IMR-90 (cell line): ENCODE measurements around the gene CEBPG. TPM values are rescaled to one million over a fixed set of nuclear protein-coding genes. Genes with fewer than 3 reads are reported as not detected.

Experiments
- ATAC-seq: fragments of 200-7000 bp; cut with Tn5 transposase; 2 replicates; pipeline ENCODE4 v1.9.1; 2020; ENCODE audit warnings: low read depth, mild to moderate bottlenecking, moderate library complexity
- BruUV-seq: library from RNA; stranded (reverse); fragments of 400-500 nt; replicated peaks from 2 replicates; lab custom pipeline; 2021; lab: Mats Ljungman, UMichigan
- CTCF ChIA-PET: fragments of 300-600 bp; formaldehyde crosslinking; extraction: SDS; loops from one replicate; lab custom pipeline; 2021; ENCODE audit warnings: antibody characterized with exemption; lab: Yijun Ruan, JAX
- POLR2A ChIA-PET: fragments of 300-600 bp; sonication (Branson Sonifier 250); formaldehyde crosslinking; loops from one replicate; lab custom pipeline; 2022; ENCODE audit warnings: antibody characterized with exemption; ENCODE audit not compliant: unreplicated experiment; lab: Charles Lee
- DNase-seq: peaks from one replicate; pipeline ENCODE4 v3.0.0; 2013
- H2AFZ ChIP-seq: replicated peaks from 2 replicates; pipeline ENCODE3; 2013; ENCODE audit warnings: low read length, mild to moderate bottlenecking; ENCODE audit not compliant: poor library complexity
- H2AK5ac ChIP-seq: 2 replicates; pipeline ENCODE4 v1.6.1; 2013; ENCODE audit warnings: low read depth, low read length, inconsistent platforms
- H2AK9ac ChIP-seq: replicated peaks from 2 replicates; pipeline ENCODE3; 2013; ENCODE audit warnings: mild to moderate bottlenecking, low read depth, low read length, moderate library complexity; ENCODE audit not compliant: poor library complexity
- H2BK120ac ChIP-seq: 2 replicates; pipeline ENCODE4 v1.6.1; 2013; ENCODE audit warnings: low read depth, low read length, inconsistent platforms
- H2BK15ac ChIP-seq: 3 replicates; pipeline ENCODE4 v1.6.1; 2013; ENCODE audit warnings: low read depth, low read length, inconsistent platforms
- H2BK20ac ChIP-seq: 2 replicates; pipeline ENCODE4 v1.6.1; 2013; ENCODE audit warnings: low read depth, mild to moderate bottlenecking, inconsistent platforms, low read length, moderate library complexity
- H2BK5ac ChIP-seq: 2 replicates; pipeline ENCODE4 v1.6.1; 2013; ENCODE audit warnings: mild to moderate bottlenecking, low read depth, low read length, inconsistent platforms; ENCODE audit not compliant: poor library complexity, severe bottlenecking
- H3K14ac ChIP-seq: replicated peaks from 2 replicates; pipeline ENCODE4 v1.6.1; 2013; ENCODE audit warnings: low read depth, low read length, inconsistent platforms
- H3K18ac ChIP-seq: 2 replicates; pipeline ENCODE4 v1.6.1; 2013; ENCODE audit warnings: low read depth, low read length, control low read depth
- H3K23ac ChIP-seq: 2 replicates; pipeline ENCODE4 v1.6.1; 2013; ENCODE audit warnings: low read depth, low read length, inconsistent platforms
- H3K27ac ChIP-seq: 2 replicates; pipeline ENCODE4 v1.5.1; 2013; ENCODE audit warnings: mild to moderate bottlenecking, control low read depth, low read length; ENCODE audit not compliant: insufficient read depth
- H3K27me3 ChIP-seq: 2 replicates; pipeline ENCODE4 v1.6.1; 2013; ENCODE audit warnings: low read length; ENCODE audit not compliant: control insufficient read depth, insufficient read depth
- H3K36me3 ChIP-seq: 2 replicates; pipeline ENCODE4 v1.6.1; 2013; ENCODE audit warnings: low read length, mixed read lengths; ENCODE audit not compliant: control insufficient read depth, insufficient read depth
- H3K4ac ChIP-seq: 2 replicates; pipeline ENCODE4 v1.6.1; 2013; ENCODE audit warnings: low read depth, low read length, inconsistent platforms
- H3K4me1 ChIP-seq: 2 replicates; pipeline ENCODE4 v1.6.1; 2013; ENCODE audit warnings: low read length, mixed read lengths; ENCODE audit not compliant: control insufficient read depth, insufficient read depth
- H3K4me2 ChIP-seq: 2 replicates; pipeline ENCODE4 v1.6.1; 2013; ENCODE audit warnings: low read depth, mild to moderate bottlenecking, control low read depth, low read length, moderate library complexity
- H3K4me3 ChIP-seq: 2 replicates; pipeline ENCODE4 v1.5.1; 2013; ENCODE audit warnings: low read depth, mild to moderate bottlenecking, control low read depth, low read length, moderate library complexity; ENCODE audit not compliant: insufficient read depth
- H3K56ac ChIP-seq: 2 replicates; pipeline ENCODE4 v1.6.1; 2013; ENCODE audit warnings: low read length, inconsistent platforms; ENCODE audit not compliant: insufficient read depth; ENCODE audit errors: extremely low read depth
- H3K79me1 ChIP-seq, 2 experiments: 2 replicates each; pipeline ENCODE4 v1.6.1; 2013; ENCODE audit warnings: low read length in 2 of 2, inconsistent platforms in 1 of 2, low read depth in 1 of 2
- H3K9ac ChIP-seq: 2 replicates; pipeline ENCODE4 v1.6.1; 2013; ENCODE audit warnings: low read depth, low read length, control low read depth
- H3K9me1 ChIP-seq: 2 replicates; pipeline ENCODE4 v1.6.1; 2013; ENCODE audit warnings: low read length, inconsistent platforms; ENCODE audit not compliant: insufficient read depth
- H3K9me3 ChIP-seq: 2 replicates; pipeline ENCODE4 v1.6.1; 2013; ENCODE audit warnings: low read length; ENCODE audit not compliant: control insufficient read depth, insufficient read depth
- H4K20me1 ChIP-seq: 2 replicates; pipeline ENCODE4 v1.6.1; 2013; ENCODE audit warnings: low read length, inconsistent platforms; ENCODE audit not compliant: insufficient read depth
- H4K5ac ChIP-seq: 2 replicates; pipeline ENCODE4 v1.6.1; 2013; ENCODE audit warnings: mild to moderate bottlenecking, low read depth, low read length, control low read depth
- H4K8ac ChIP-seq, 2 experiments: 2 replicates each; pipeline ENCODE4 v1.6.1; 2013; ENCODE audit warnings: low read depth in 2 of 2, low read length in 2 of 2, control low read depth in 1 of 2, inconsistent platforms in 1 of 2
- H4K91ac ChIP-seq: 2 replicates; pipeline ENCODE4 v1.6.1; 2013; ENCODE audit warnings: low read depth, low read length, inconsistent platforms; ENCODE audit not compliant: insufficient read depth
- CEBPB ChIP-seq: IDR thresholded peaks from 2 replicates; pipeline ENCODE4 v1.6.1; 2012; ENCODE audit warnings: low read depth, low read length, improper control_type of control experiment
- CHD1 ChIP-seq: IDR thresholded peaks from 2 replicates; pipeline ENCODE4 v1.6.1; 2012; ENCODE audit warnings: low read depth, low read length, improper control_type of control experiment
- CTCF ChIP-seq: conservative IDR thresholded peaks from 2 replicates; pipeline ENCODE4 v1.5.1; 2012; ENCODE audit warnings: mild to moderate bottlenecking, low read depth, low read length, improper control_type of control experiment
- ELK1 ChIP-seq: fragments of 150-350 bp; IDR thresholded peaks from 2 replicates; pipeline ENCODE4 v1.6.1; 2016; ENCODE audit warnings: low read depth, mild to moderate bottlenecking, low read length, moderate library complexity, borderline replicate concordance
- FOS ChIP-seq: fragments of 150-350 bp; IDR thresholded peaks from 2 replicates; pipeline ENCODE4 v1.6.1; 2016; ENCODE audit warnings: low read depth, low read length
- MAFK ChIP-seq: IDR thresholded peaks from 2 replicates; pipeline ENCODE4 v1.6.1; 2012; ENCODE audit warnings: low read depth, low read length, improper control_type of control experiment
- MXI1 ChIP-seq: IDR thresholded peaks from 2 replicates; pipeline ENCODE4 v1.6.1; 2012; ENCODE audit warnings: low read depth, mild to moderate bottlenecking, low read length, moderate library complexity, borderline replicate concordance
- POLR2A ChIP-seq: IDR thresholded peaks from 2 replicates; pipeline ENCODE4 v1.6.1; 2012; ENCODE audit warnings: mild to moderate bottlenecking, low read depth, low read length
- RCOR1 ChIP-seq: IDR thresholded peaks from 2 replicates; pipeline ENCODE4 v1.6.1; 2012; ENCODE audit warnings: mild to moderate bottlenecking, low read length, improper control_type of control experiment; ENCODE audit not compliant: insufficient replicate concordance
- RFX5 ChIP-seq: IDR thresholded peaks from 2 replicates; pipeline ENCODE4 v1.8.0; 2012; ENCODE audit warnings: low read depth, mild to moderate bottlenecking, low read length, moderate library complexity
- SMC3 ChIP-seq: fragments of 150-350 bp; IDR thresholded peaks from 2 replicates; pipeline ENCODE4 v1.6.1; 2016; ENCODE audit warnings: low read depth, mild to moderate bottlenecking, antibody characterized with exemption, low read length, moderate library complexity
- USF2 ChIP-seq: fragments of 150-350 bp; IDR thresholded peaks from 2 replicates; pipeline ENCODE4 v1.6.1; 2017; ENCODE audit warnings: mild to moderate bottlenecking, antibody characterized with exemption, low read length, low read depth
- WGBS, 2 experiments: methylation state at CpG; one replicate each; pipeline versions ENCODE4 v1.1.5 to v1.1.7; 2013; ENCODE audit warnings: missing lambda C conversion rate in 2 of 2; ENCODE audit not compliant: insufficient read length in 1 of 2; ENCODE audit errors: extremely low coverage in 2 of 2; 5-methylcytosine and 5-hydroxymethylcytosine counted together
- dilution Hi-C: fragments of 300-500 bp; cut with HindIII; formaldehyde crosslinking; loops from one replicate; pipeline ENCODE4 v1.14.3; 2018; ENCODE audit warnings: low sequenced_read_pairs; ENCODE audit not compliant: unreplicated experiment
- in situ Hi-C: fragments of 300-500 bp; cut with MboI; formaldehyde crosslinking; loops from 3 replicates; pipeline ENCODE4 v1.14.3; 2019; ENCODE audit warnings: low sequenced_read_pairs, inconsistent platforms, mixed read lengths
- intact Hi-C: fragments of 100-400 bp; cut with micrococcal nuclease; formaldehyde crosslinking; loops from 2 replicates; pipeline ENCODE4 v1.10.0; 2022
- polyA plus RNA-seq, 3 experiments: library from polyadenylated mRNA; depleted of rRNA; stranded (reverse); fragments of >200 nt; gene quantifications; 2 replicates each; pipeline ENCODE4 v1.2.3, GENCODE V29; 2012; ENCODE audit warnings: low replicate concordance in 1 of 3
- total RNA-seq: library from RNA; depleted of rRNA; stranded (reverse); fragments of >200 nt; gene quantifications from 2 replicates; pipeline ENCODE4 v1.2.3, GENCODE V29; 2012

CEBPG gene
- total and polyA plus RNA-seq, 2 of the 4 experiments (the other 2 are of a cell fraction): 9.2 to 14.3 TPM

GRCh38 chr19:33408116-33408515 lies 34.6 kb downstream of the CEBPG start:
- POLR2A ChIA-PET: no interaction called here
- Histone ChIP-seq H2AFZ (no peak overlapping the region), H3K27me3 (no peaks in the 10 kb centered on the region), H4K5ac (no peak overlapping the region), H4K20me1 (no peaks in the 10 kb centered on the region; the same call in 1 of the 2 replicates), H2BK20ac (no peak overlapping the region), H3K9ac (no peak overlapping the region), H2BK120ac (no peak overlapping the region), H3K4ac (no peak overlapping the region), H3K4me2 (no peak overlapping the region), H2BK15ac (no peak overlapping the region), H3K18ac (no peak overlapping the region), H2AK5ac (no peak overlapping the region), H3K4me3 (no peak overlapping the region), H3K9me3 (no peaks in the 10 kb centered on the region), H3K79me1 (no peaks in the 10 kb centered on the region), H3K4me1 (no peaks in the 10 kb centered on the region), H3K27ac (no peak overlapping the region), H3K23ac (no peak overlapping the region), H4K91ac (no peak overlapping the region), H3K56ac (no peak overlapping the region), H3K9me1 (no peaks in the 10 kb centered on the region), H4K8ac (no peak overlapping the region), H3K14ac (no peak overlapping the region), H2AK9ac (no peak overlapping the region), H3K36me3 (no peaks in the 10 kb centered on the region), H2BK5ac (no peak overlapping the region)
- intact Hi-C loops (no loop called here), in situ Hi-C loops (loop anchor here (5.0 kb wide), 1 partner anchor 171 kb away; no protein-coding TSS in a partner anchor), dilution Hi-C loops (no loop called here)
- CTCF ChIA-PET: no interaction called here
- WGBS, 2 experiments: 75% methylated on average over 5 of the region's 13 CpGs; no CpG with 5 or more reads in 1 of the 2 experiments
- no peak for TF ChIP-seq FOS
- no peak for TF ChIP-seq CTCF
- TF ChIP-seq SMC3: no peak
- no peak for TF ChIP-seq RFX5
- TF ChIP-seq CHD1: no peak
- no peak for TF ChIP-seq USF2
- no peak for TF ChIP-seq ELK1
- no peak for TF ChIP-seq CEBPB
- no peak for TF ChIP-seq POLR2A
- no peak for TF ChIP-seq MAFK
- no peak for TF ChIP-seq RCOR1
- no peak for TF ChIP-seq MXI1
- ATAC-seq (no peak), DNase-seq (no peak)
- BruUV-seq: no TSS peak
